BJ (cell line): Measurements from ENCODE around the gene ADAM11. TPM values are rescaled to one million over a fixed set of nuclear protein-coding genes. Genes with fewer than 3 reads are reported as not detected.
"Not testable (repeated sequence)": the region's sequence is repeated elsewhere in the genome, so short reads cannot be mapped to it uniquely, and the experiment has no call there.

Source experiments
- CTCF ChIA-PET: fragments of 350-600 bp; formaldehyde crosslinking; extraction: SDS; loops from one replicate; lab custom pipeline; 2021; ENCODE audit warnings: antibody characterized with exemption, inconsistent platforms; lab: Yijun Ruan, JAX
- POLR2A ChIA-PET: fragments of 300-600 bp; sonication (Branson Sonifier 250); formaldehyde crosslinking; extraction: SDS; loops from one replicate; lab custom pipeline; 2021; ENCODE audit warnings: antibody characterized with exemption; lab: Charles Lee
- DNase-seq: peaks from one replicate; pipeline ENCODE4 v3.0.0-alpha.2; 2011; ENCODE audit warnings: low read depth
- H3K27me3 ChIP-seq: 2 replicates; pipeline ENCODE4 v1.6.0; 2011; ENCODE audit warnings: low read length; ENCODE audit not compliant: control insufficient read depth, insufficient read depth
- H3K36me3 ChIP-seq: 2 replicates; pipeline ENCODE4 v1.5.1; 2011; ENCODE audit warnings: low read length; ENCODE audit not compliant: control insufficient read depth, insufficient read depth
- H3K4me3 ChIP-seq: 2 replicates; pipeline ENCODE4 v1.5.1; 2011; ENCODE audit warnings: low read depth, mild to moderate bottlenecking, control low read depth, low read length
- CTCF ChIP-seq: IDR thresholded peaks from 2 replicates; pipeline ENCODE4 v1.5.1; 2011; ENCODE audit warnings: low read depth, mild to moderate bottlenecking, control low read depth, inconsistent platforms, low read length, moderate library complexity; ENCODE audit not compliant: insufficient read depth
- polyA minus RNA-seq: library from RNA; depleted of rRNA, polyadenylated mRNA; stranded (reverse); fragments of >200 nt; gene quantifications from 2 replicates; pipeline ENCODE4 v1.2.3, GENCODE V29; 2011; rRNA and poly(A)+ RNA removed
- polyA plus RNA-seq: library from polyadenylated mRNA; depleted of rRNA; stranded (reverse); fragments of >200 nt; gene quantifications from 2 replicates; pipeline ENCODE4 v1.2.3, GENCODE V29; 2011; rRNA removed

ADAM11 gene
- polyA plus RNA-seq, result 0.31 TPM in 2 replicates
- polyA minus RNA-seq, result 0.05 and 0.52 TPM in 2 replicates

- POLR2A ChIA-PET, result interaction anchor here (0.6 kb wide), 1 partner anchor 9 kb away, joined by 3 read pairs; no protein-coding TSS in a partner anchor
- H3K27me3 ChIP-seq, result peaks cover 11% of the 10 kb centered on the region
- TF ChIP-seq CTCF, result no peak
- no peak for DNase-seq
- CTCF ChIA-PET, result interaction anchor here (0.5 to 1.2 kb wide), 3 partner anchors 17 to 26 kb away, joined by 3 to 4 read pairs (median 3); no protein-coding TSS in a partner anchor
- peak within 1 kb of the TSS; percentile 35 for H3K4me3 ChIP-seq
- no peaks in the 10 kb centered on the region for H3K36me3 ChIP-seq
These were observed at the start of gene ADAM11 for GRCh38 chr17:44758414-44759085. Gene ADAM11 (plus strand): TSS chr17:44758988. CDS start chr17:44759200, 212 bp downstream.

GRCh38 chr17:44719444-44719843 lies 39.3 kb upstream of the ADAM11 start:
- no peaks in the 10 kb centered on the region; the same call in 1 of the 2 replicates for H3K36me3 ChIP-seq
- no peak overlapping the region for H3K4me3 ChIP-seq
- TF ChIP-seq CTCF, result no peak
- DNase-seq, result no peak
- ChIA-PET POLR2A (no interaction called here), CTCF (no interaction called here)
- H3K27me3 ChIP-seq, result no peaks in the 10 kb centered on the region

GRCh38 chr17:44722254-44722653 lies 36.5 kb upstream of the ADAM11 start:
- no peak overlapping the region for H3K4me3 ChIP-seq
- H3K27me3 ChIP-seq, result no peaks in the 10 kb centered on the region
- ChIA-PET POLR2A (no interaction called here), CTCF (no interaction called here)
- no peaks in the 10 kb centered on the region; the same call in 1 of the 2 replicates for H3K36me3 ChIP-seq
- no peak for TF ChIP-seq CTCF
- no peak for DNase-seq

GRCh38 chr17:44726121-44726520 lies 32.7 kb upstream of the ADAM11 start:
- H3K4me3 ChIP-seq, POLR2A ChIA-PET, DNase-seq, H3K27me3 ChIP-seq, H3K36me3 ChIP-seq: not testable (repeated sequence)
- CTCF ChIA-PET, result interaction anchor here (0.6 to 1.1 kb wide), 2 partner anchors 49 to 1121 kb away, joined by 3 to 4 read pairs; no protein-coding TSS in a partner anchor

- ChIA-PET CTCF (interaction anchor here (0.6 to 0.9 kb wide), 2 partner anchors 10 to 45 kb away, joined by 3 to 5 read pairs; no protein-coding TSS in a partner anchor), POLR2A (no interaction called here)
- no peak overlapping the region for H3K4me3 ChIP-seq
These were observed 25.0 kb upstream of the ADAM11 start for GRCh38 chr17:44733753-44734152.

More at GRCh38 chr17:44733753-44734152, 25.0 kb upstream of the ADAM11 start:
- Histone ChIP-seq H3K36me3 (peaks cover 2% of the 10 kb centered on the region; the same call in 1 of the 2 replicates), H3K27me3 (no peaks in the 10 kb centered on the region)
- peak; percentile 42 for TF ChIP-seq CTCF
- no peak for DNase-seq
